HepG2 (cell line): ENCODE results near the gene KDM4B. TPM values are rescaled to one million over a fixed set of nuclear protein-coding genes. Genes with fewer than 3 reads are reported as not detected.

Experiments
- ATAC-seq: fragments of 200-7000 bp; cut with Tn5 transposase; 3 replicates; pipeline ENCODE4 v1.9.1; 2020; ENCODE audit warnings: mild to moderate bottlenecking, moderate library complexity
- BruUV-seq: library from RNA; stranded (reverse); fragments of 400-500 nt; replicated peaks from 2 replicates; lab custom pipeline; 2021; lab: Mats Ljungman, UMichigan
- CTCF ChIA-PET: fragments of 300-600 bp; formaldehyde crosslinking; extraction: SDS; loops from one replicate; lab custom pipeline; 2021; ENCODE audit warnings: low total read pairs, inconsistent platforms, low intra/inter-chr PET ratio; lab: Yijun Ruan, JAX
- POLR2A ChIA-PET: fragments of 350-600 bp; sonication (Branson Sonifier 250); formaldehyde crosslinking; loops from one replicate; lab custom pipeline; 2020; ENCODE audit warnings: antibody characterized with exemption, inconsistent platforms; lab: Yijun Ruan, JAX
- DNase-seq: peaks from one replicate; pipeline ENCODE4 v3.0.0-alpha.2; 2015; ENCODE audit warnings: low spot score
- FAIRE-seq: peaks from 3 replicates; lab custom pipeline; 2011; peaks lifted over from hg19 to GRCh38; lab: Jason Lieb, UNC
- H2AFZ ChIP-seq: one replicate; pipeline ENCODE4 v1.6.1; 2011; ENCODE audit warnings: low read length, inconsistent platforms
- H3K27ac ChIP-seq: fragments of 300-600 bp; 3 replicates; pipeline ENCODE4 v1.8.0; 2011; ENCODE audit warnings: mixed run types, mild to moderate bottlenecking, mixed read lengths, low read length, inconsistent platforms; ENCODE audit not compliant: insufficient read depth; ENCODE audit errors: extremely low read length
- H3K27me3 ChIP-seq, 2 experiments: fragments of 200-600 bp in 1 of 2; 2 replicates in 1 of 2; 3 replicates in 1 of 2; pipeline versions ENCODE4 v1.6.0 to v1.8.0; 2011; ENCODE audit warnings: low read length in 2 of 2, mild to moderate bottlenecking in 2 of 2, moderate library complexity in 2 of 2, inconsistent platforms in 1 of 2; ENCODE audit not compliant: insufficient read depth in 2 of 2, control insufficient read depth in 1 of 2
- H3K36me3 ChIP-seq, 2 experiments: fragments of 200-600 bp in 1 of 2; replicated peaks in 1 of 2; 2 replicates in 1 of 2; 3 replicates in 1 of 2; pipeline versions ENCODE4 v1.5.1 to v1.8.0; 2011; ENCODE audit warnings: low read length in 2 of 2, inconsistent platforms in 1 of 2; ENCODE audit not compliant: insufficient read depth in 2 of 2, control insufficient read depth in 1 of 2
- H3K4me1 ChIP-seq: 2 replicates; pipeline ENCODE4 v1.5.1; 2012; ENCODE audit warnings: low read length, inconsistent platforms; ENCODE audit not compliant: insufficient read depth
- H3K4me2 ChIP-seq: 2 replicates; pipeline ENCODE4 v1.6.0; 2011; ENCODE audit warnings: low read depth, low read length, inconsistent platforms
- H3K4me3 ChIP-seq, 3 experiments: fragments of 200-600 bp in 1 of 3; sonication (generic), shearing (Covaris generic) in 1 of 3; replicated peaks in 1 of 3; 2 replicates each; pipeline ENCODE4 v1.5.1; 2011 to 2016; ENCODE audit warnings: low read length in 3 of 3, inconsistent platforms in 2 of 3, low read depth in 2 of 3, mild to moderate bottlenecking in 2 of 3, control low read depth in 1 of 3, mixed read lengths in 1 of 3; ENCODE audit not compliant: insufficient read depth in 1 of 3
- H3K79me2 ChIP-seq: one replicate; pipeline ENCODE4 v1.6.1; 2011; ENCODE audit warnings: low read length, inconsistent platforms; ENCODE audit not compliant: insufficient read depth
- H3K9ac ChIP-seq: 2 replicates; pipeline ENCODE4 v1.6.0; 2011; ENCODE audit warnings: mild to moderate bottlenecking, low read depth, low read length, inconsistent platforms; ENCODE audit not compliant: insufficient read depth
- H3K9me3 ChIP-seq: 2 replicates; pipeline ENCODE4 v1.5.1; 2012; ENCODE audit warnings: mild to moderate bottlenecking, low read length
- H4K20me1 ChIP-seq: 2 replicates; pipeline ENCODE4 v1.6.0; 2011; ENCODE audit warnings: inconsistent platforms, mild to moderate bottlenecking, low read length, moderate library complexity; ENCODE audit not compliant: insufficient read depth
- AGO2 ChIP-seq: fragments of 200-400 bp; formaldehyde crosslinking; optimal IDR thresholded peaks from 2 replicates; pipeline ENCODE3; 2017; ENCODE audit warnings: mild to moderate bottlenecking, low read depth, low read length, moderate library complexity
- RBM22 ChIP-seq: fragments of 200-400 bp; formaldehyde crosslinking; optimal IDR thresholded peaks from 2 replicates; pipeline ENCODE3; 2017; ENCODE audit warnings: mild to moderate bottlenecking, low read length, moderate library complexity
- WGBS: methylation state at CpG from one replicate; pipeline ENCODE4 v1.1.6; 2017; ENCODE audit warnings: low lambda C conversion rate; 5-methylcytosine and 5-hydroxymethylcytosine counted together
- in situ Hi-C: cut with HindIII; loops from 2 replicates; pipeline ENCODE4 v1.10.0; 2017; ENCODE audit warnings: low pct_unique_long_range_greater_than_20kb; ENCODE audit not compliant: extremely low pct_ligation_motif_present
- intact Hi-C: fragments of 100-400 bp; cut with micrococcal nuclease; formaldehyde crosslinking; loops from one replicate; pipeline ENCODE4 v1.10.0; 2022; ENCODE audit not compliant: unreplicated experiment
- polyA plus RNA-seq, 8 experiments: library from polyadenylated mRNA; depleted of rRNA in 3 of 8; stranded (reverse) in 7 of 8; unstranded in 1 of 8; fragments of >200 nt; fragmentation: Illumina TruSeq in 4 of 8; extraction: Trizol in 4 of 8; gene quantifications; 2 replicates each; pipeline versions ENCODE4 v1.2.1 to v1.2.3, GENCODE V29; 2011 to 2016; ENCODE audit warnings: low read depth in 4 of 8, missing spikeins in 1 of 8, mixed read lengths in 1 of 8; ENCODE audit not compliant: insufficient read depth in 1 of 8
- total RNA-seq, 5 experiments: library from RNA; depleted of rRNA; stranded (reverse); fragments of >200 nt; fragmentation: Illumina TruSeq; extraction: Trizol; gene quantifications; 2 replicates each; pipeline ENCODE4 v1.2.3, GENCODE V29; 2016; ENCODE audit warnings: low read depth in 1 of 5
- TF ChIP-seq, protein P1 (sequence below): sonication (generic); formaldehyde crosslinking; IDR thresholded peaks from 2 replicates; pipeline ENCODE4 v1.4.0; 2020; ENCODE audit warnings: missing genetic modification reagents

KDM4B gene
- total and polyA plus RNA-seq, 2 of the 13 experiments (the other 11 are each of a cell fraction or from before 2014, with no cell fraction given) = 4.9 to 14.6 TPM

DNA sequence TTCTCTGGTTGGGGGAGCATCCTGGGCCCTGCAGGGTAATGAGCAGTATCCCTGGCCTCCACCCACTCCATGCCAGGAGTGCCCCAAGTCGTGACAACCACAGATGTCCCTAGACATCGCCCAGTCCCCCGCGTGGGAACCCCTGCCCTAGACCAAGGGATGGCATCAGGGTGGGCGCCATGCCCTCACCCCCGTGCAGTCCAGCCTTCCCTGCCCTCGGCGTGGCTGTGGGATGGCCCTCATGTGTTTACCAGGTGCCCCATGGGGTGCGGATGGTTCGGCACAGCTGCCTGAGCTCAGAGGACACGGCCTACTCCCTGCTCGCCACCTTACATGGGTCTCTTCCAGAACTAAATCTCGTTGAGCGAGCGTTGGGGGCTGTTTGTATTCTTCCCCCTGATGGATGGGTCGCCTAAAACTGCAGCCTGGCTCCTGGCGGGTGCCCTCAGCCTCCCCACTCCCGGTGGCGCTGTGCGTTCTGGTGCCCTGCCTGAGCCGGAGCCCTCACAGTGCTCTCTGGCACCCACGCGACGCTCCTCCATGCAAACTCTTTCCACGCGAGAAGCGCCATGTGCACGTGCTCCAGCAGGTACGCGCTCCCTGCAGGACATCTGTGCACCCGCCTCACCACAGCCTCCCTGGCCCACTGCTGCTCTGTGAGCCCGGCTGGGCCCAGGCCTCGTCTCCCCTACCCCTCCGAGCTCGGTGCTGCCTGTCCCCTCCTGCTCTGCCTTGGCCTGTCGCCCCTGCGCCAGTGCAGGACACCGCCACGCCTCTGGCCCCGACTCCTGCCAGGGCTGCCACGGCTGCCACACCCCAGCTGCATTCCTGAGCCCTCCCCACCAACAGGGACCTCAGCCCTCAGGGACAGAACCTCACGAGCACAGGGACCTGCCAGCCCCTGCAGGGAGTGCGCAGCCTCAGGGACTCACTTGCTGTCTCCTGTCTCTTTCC, 145.0 kb downstream of the KDM4B start:
- POLR2A ChIA-PET = no interaction called here
- Histone ChIP-seq H4K20me1 (no peaks in the 10 kb centered on the region), H2AFZ (no peak overlapping the region), H3K9ac (no peak overlapping the region), H3K4me1 (peaks cover 21% of the 10 kb centered on the region), H3K9me3 (no peaks in the 10 kb centered on the region), H3K36me3 (peaks cover 4 to 24% of the 10 kb centered on the region in 2 experiments; a peak in 3 of 5 replicates), H3K27ac (no peak overlapping the region), H3K4me3 (no peak overlapping the region), H3K4me2 (no peak overlapping the region), H3K27me3 (no peaks in the 10 kb centered on the region; a peak in 1 of 5 replicates), H3K79me2 (no peaks in the 10 kb centered on the region)
- no peak for DNase-seq
- WGBS = 97% methylated on average over 29 of the region's 43 CpGs
- intact Hi-C loops (no loop called here), in situ Hi-C loops (no loop called here)
- FAIRE-seq = no peak
- no peak for ATAC-seq
- BruUV-seq = no TSS peak
- CTCF ChIA-PET = no interaction called here
- TF ChIP-seq, protein P1, sequence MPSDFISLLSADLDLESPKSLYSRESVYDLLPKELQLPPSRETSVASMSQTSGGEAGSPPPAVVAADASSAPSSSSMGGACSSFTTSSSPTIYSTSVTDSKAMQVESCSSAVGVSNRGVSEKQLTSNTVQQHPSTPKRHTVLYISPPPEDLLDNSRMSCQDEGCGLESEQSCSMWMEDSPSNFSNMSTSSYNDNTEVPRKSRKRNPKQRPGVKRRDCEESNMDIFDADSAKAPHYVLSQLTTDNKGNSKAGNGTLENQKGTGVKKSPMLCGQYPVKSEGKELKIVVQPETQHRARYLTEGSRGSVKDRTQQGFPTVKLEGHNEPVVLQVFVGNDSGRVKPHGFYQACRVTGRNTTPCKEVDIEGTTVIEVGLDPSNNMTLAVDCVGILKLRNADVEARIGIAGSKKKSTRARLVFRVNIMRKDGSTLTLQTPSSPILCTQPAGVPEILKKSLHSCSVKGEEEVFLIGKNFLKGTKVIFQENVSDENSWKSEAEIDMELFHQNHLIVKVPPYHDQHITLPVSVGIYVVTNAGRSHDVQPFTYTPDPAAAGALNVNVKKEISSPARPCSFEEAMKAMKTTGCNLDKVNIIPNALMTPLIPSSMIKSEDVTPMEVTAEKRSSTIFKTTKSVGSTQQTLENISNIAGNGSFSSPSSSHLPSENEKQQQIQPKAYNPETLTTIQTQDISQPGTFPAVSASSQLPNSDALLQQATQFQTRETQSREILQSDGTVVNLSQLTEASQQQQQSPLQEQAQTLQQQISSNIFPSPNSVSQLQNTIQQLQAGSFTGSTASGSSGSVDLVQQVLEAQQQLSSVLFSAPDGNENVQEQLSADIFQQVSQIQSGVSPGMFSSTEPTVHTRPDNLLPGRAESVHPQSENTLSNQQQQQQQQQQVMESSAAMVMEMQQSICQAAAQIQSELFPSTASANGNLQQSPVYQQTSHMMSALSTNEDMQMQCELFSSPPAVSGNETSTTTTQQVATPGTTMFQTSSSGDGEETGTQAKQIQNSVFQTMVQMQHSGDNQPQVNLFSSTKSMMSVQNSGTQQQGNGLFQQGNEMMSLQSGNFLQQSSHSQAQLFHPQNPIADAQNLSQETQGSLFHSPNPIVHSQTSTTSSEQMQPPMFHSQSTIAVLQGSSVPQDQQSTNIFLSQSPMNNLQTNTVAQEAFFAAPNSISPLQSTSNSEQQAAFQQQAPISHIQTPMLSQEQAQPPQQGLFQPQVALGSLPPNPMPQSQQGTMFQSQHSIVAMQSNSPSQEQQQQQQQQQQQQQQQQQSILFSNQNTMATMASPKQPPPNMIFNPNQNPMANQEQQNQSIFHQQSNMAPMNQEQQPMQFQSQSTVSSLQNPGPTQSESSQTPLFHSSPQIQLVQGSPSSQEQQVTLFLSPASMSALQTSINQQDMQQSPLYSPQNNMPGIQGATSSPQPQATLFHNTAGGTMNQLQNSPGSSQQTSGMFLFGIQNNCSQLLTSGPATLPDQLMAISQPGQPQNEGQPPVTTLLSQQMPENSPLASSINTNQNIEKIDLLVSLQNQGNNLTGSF (CRISPR knock-in tag) = no peak
- peak; percentile 80 for TF ChIP-seq AGO2
- peak; percentile 66 for TF ChIP-seq RBM22
